Coronary artery (tissue), 2 donors: Measurements from ENCODE around the gene COX17.

ENCODE experiments used
- DNase-seq: peaks from one replicate; pipeline ENCODE4 v3.0.0-alpha.2; 2017; ENCODE audit warnings: low spot score
- H3K27ac ChIP-seq, 2 donors: fragments of 200-600 bp; sonication (generic); one replicate each; pipeline ENCODE4 v1.5.1; 2016 to 2019
- H3K4me3 ChIP-seq: fragments of 200-600 bp; sonication (generic); 2 replicates; pipeline ENCODE4 v1.5.1; 2016; ENCODE audit warnings: mild to moderate bottlenecking, moderate library complexity
- CTCF ChIP-seq: fragments of 200-600 bp; sonication (generic); IDR thresholded peaks from one replicate; pipeline ENCODE4 v1.5.1; 2019; ENCODE audit warnings: antibody characterized with exemption

COX17 gene

GRCh38 chr3:119657887-119658702 is 19.1 kb downstream of the COX17 start:
- Histone ChIP-seq H3K4me3 (no peak overlapping the region), H3K27ac (no peak overlapping the region)
- TF ChIP-seq CTCF = no peak
- DNase-seq = no peak

- Histone ChIP-seq H3K27ac (no peak overlapping the region), H3K4me3 (no peak overlapping the region)
- DNase-seq = no peak
- TF ChIP-seq CTCF = no peak
These were observed 23.3 kb downstream of the COX17 start for GRCh38 chr3:119653876-119654275.

DNA sequence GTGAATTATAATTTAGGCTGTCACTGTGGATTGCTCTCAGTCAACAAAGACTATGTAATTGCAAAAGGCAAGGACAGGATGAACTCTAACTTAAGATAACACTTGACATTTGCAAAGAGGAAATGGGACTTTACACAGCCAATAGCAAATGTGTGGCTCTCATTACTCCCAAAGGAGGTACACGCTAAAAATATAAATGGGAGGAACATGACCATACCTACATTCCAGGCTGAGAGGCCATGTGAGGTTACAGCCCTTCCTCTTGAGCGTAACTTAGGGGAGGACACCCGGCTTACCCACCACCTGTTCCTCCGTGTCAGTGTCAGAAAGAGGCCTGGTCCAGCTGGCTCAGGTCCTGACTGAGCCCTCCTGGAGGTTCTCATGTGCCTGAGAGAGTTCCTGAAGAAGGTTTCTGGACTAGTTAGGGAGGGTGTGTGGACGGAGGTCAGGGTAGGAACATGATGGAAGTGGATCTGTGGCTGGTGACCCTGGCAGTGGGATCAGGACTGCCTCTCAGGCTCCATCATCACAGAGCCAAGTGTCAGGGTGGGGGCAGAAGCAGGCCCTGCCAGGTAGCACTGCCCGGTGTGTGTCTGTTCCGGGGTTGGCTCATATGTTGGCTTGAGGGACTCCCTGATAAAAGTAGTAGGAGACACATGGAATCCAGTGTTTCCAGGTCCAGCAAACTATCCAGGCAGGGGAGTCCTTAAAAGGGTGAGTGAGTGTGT is 24.7 kb downstream of the COX17 start:
- no peak for TF ChIP-seq CTCF
- DNase-seq = no peak
- Histone ChIP-seq H3K27ac (peak overlapping the region in 1 of 2 donors; percentile 27), H3K4me3 (no peak overlapping the region)

DNA sequence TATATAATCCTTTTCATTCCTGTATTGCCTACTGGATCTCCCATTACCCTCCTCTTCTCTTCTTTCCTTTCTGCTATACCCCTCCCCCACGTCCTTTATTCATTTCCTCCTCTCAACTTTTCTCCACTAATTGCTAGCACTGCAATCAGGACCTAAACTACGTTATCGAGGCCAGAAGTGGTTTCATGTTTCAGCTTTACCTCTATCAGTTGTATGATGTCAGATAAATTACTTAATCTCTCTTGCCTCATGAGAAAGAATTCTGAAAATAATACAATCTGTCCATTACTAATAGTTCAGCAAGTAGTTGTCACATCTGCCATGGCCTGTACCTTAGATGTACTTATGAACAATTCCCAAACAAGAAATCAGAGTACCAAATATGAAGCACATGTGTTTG is 27.4 kb downstream of the COX17 start:
- Histone ChIP-seq H3K27ac (no peak overlapping the region), H3K4me3 (no peak overlapping the region)
- no peak for TF ChIP-seq CTCF
- DNase-seq = no peak

- H3K4me3 ChIP-seq = peak overlapping the region; percentile 9
- no peak for DNase-seq
- no peak for TF ChIP-seq CTCF
- peak overlapping the region; percentile 68 to 80 for H3K27ac ChIP-seq
These were observed 29.2 kb downstream of the COX17 start for GRCh38 chr3:119647843-119648575.

GRCh38 chr3:119647171-119647570 is 30.0 kb downstream of the COX17 start:
- peak overlapping the region; percentile 68 to 80 for H3K27ac ChIP-seq
- no peak for DNase-seq
- H3K4me3 ChIP-seq = peak overlapping the region; percentile 9
- no peak for TF ChIP-seq CTCF
